NCI-H526 (cell line): ENCODE measurements around the gene AMOTL2.

Experiments used
- DNase-seq, 2 experiments: peaks; one replicate each; lab custom pipeline; 2025; lab: John Stamatoyannopoulos, UW

AMOTL2 gene

DNA sequence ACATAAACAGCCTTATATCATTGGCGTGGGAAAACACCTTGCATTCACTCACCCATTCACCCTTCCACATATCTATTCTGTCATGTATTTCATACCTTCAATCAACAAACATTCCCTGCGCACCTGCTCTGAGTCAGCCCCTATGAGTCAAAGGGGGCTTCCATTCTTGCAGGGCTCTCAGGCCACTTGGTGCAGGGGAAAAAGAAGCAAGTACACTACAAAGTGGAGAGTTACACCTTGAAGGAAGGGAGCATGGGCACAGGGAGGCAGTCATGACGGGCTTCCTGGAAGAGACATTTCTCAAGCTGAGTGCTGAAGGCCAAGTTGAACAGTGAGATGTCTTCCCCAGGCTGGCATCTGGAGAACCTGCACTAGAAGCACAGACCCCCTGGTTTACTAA, 4.6 kb upstream of the AMOTL2 start:
- DNase-seq: no peak

DNA sequence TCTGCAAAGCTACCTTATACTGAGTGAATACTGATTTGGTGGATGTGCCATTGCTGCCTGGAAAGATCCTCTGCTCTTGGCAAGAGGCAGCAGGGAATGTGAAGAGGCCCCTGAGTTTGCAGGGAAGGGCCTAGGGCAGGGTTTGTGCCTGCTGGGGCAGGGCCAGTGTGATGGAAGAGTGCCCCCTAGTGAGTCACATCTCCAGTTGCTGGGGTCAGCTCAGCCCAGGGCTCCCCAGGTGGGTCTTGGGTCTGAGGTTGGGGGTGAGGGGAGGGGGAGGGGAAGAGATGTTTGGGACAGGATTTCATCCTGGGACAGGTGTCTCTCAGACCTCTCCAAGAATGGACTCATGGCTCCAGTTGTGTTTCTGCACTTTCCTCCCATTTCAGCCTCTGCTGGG, 4.1 kb upstream of the AMOTL2 start:
- DNase-seq: peak in 1 of 2 experiments; percentile 68

DNA sequence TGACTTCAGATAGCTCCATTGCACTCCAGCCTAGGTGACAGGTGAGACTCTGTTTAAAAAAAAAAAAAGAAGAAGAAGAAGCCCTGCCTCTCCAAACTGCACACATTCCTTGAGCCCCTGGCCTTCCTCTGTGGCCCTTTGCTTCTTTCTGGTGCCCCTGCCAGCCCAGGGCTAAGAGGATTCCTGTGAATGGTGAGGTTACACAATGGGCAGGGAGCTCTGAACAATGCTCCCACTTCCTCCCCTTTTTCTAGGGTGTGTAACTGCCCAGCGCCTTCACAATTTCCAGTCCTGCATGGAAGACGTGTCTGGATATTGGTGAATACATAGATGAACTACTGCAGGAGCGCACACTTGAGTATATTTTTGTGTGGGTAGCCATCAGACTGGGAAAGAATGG, 3.6 kb upstream of the AMOTL2 start:
- DNase-seq: no peak

DNA sequence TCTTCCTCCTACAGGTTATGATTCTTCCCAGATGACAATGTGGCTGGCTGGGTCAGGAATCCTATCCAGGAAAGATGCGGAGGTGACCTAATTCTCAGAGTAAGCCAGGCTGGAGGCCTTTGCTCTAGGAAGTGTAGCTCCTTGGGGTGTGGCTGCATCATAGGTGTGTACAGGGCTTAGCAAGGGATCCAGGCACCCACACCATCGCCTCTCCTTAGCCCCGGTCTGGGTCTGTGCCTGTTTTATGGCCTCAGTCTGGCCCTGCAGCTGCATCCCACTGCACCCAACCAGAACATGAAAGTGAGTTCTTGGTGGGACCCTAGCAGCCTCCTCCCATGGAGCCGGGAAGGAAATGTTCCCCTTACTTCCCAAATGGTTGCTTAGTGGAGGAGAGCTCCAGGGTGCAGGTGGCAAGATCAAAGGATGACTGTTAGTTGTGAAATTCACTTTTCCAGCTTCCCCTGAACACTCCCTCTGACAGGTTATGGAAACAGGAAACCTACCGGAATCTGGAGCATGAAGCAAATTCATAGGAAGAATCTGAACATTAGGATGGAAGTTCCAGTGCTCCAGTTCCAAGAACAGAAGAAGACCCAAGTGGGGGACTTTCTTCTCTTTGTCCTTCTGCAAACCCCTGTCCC, 2.7 kb upstream of the AMOTL2 start:
- DNase-seq: no peak

DNA sequence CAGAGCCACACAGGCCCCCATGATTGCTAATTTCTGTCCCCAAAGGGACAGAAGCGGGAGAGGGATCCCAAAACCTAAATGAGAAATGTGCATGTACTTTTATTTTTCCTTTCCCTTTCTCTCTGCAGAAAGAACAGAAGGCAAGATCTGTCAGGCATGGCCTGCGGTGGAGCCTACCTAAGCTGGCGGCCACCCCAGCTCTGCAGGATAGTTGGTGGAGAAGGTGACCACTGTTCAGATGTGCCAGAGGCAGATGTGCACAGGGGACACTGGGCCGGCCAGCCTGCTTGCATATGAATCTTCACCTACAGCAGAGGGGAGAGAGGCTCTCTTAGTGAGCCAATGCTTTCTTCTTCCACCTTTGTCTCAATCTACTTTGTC, 2.1 kb upstream of the AMOTL2 start:
- no peak for DNase-seq

DNA sequence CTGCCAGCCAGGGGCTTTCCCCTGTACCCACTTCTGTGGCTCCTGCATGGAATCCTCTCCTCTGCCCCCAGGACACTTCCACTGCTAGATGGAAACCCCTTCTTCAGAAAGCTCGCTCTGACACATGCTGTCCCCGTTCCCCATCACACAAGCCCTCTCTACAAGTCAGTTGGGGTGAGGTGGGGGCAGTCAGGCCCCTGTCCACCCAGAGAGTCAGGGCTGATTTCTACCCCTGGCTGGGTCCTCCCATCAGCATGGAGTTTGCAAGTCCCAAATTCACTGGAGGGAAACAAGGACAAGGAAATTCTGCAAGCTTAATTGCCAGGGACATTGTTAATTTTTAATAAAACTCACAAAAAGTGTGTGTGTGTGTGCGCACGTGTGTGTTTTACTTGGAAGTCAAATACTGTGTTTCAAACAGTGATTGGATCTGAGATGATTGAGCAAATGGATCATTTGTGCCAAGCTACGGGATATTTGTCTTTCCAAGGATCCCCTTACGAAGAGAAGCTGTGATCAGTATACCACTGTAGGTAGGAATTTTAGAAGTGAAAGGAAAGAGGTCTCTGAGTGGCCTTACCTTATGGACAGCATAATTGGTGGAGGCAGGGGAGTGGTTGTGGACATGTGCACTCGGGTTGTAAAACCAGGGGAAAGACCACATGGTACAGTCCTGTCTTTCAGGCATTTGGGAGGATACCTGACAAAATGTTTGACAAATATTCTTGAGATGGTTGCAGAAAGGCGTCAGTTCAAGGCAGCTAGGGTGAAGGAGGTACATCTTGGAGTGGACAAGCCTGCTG, 1.5 kb upstream of the AMOTL2 start:
- no peak for DNase-seq

DNA sequence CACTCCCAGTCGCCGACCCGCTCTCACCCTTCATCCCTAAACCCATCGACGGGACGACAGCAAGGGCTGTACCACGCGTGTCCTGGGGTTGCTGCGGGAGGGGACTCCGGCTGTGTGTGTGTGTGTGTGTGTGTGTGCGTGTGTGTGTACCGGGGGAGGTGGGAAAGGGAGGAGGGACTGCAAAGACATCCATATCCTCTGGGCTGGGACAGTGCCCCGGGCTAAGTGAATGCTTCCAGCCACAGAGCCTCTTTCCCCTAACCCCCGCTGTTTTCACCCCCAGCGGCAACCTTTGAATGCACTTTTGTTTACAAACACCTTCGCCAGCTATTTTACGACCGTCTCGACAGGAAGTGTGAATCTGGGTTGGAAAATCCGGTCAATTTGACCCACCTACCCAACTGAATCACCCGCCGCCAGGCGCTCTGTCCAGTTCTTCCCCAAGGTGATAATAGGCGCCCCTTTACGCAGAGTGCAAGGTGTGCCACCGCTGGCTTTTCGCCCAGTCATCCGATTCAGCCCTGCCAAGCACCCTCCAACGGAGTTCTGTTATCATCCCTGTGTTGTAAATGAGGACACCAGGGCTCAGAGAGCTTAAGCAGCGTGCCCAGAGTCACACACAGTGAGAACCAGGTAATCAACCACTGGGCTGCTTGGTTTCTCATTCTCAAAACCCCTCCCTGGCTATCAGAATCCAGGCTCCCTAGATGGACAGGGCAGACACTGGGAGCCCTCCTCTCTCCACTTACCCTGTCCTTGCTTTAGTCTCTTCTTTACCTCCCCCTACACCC, 739 bp upstream of the AMOTL2 start:
- DNase-seq: peak in 1 of 2 experiments; percentile 40

DNA sequence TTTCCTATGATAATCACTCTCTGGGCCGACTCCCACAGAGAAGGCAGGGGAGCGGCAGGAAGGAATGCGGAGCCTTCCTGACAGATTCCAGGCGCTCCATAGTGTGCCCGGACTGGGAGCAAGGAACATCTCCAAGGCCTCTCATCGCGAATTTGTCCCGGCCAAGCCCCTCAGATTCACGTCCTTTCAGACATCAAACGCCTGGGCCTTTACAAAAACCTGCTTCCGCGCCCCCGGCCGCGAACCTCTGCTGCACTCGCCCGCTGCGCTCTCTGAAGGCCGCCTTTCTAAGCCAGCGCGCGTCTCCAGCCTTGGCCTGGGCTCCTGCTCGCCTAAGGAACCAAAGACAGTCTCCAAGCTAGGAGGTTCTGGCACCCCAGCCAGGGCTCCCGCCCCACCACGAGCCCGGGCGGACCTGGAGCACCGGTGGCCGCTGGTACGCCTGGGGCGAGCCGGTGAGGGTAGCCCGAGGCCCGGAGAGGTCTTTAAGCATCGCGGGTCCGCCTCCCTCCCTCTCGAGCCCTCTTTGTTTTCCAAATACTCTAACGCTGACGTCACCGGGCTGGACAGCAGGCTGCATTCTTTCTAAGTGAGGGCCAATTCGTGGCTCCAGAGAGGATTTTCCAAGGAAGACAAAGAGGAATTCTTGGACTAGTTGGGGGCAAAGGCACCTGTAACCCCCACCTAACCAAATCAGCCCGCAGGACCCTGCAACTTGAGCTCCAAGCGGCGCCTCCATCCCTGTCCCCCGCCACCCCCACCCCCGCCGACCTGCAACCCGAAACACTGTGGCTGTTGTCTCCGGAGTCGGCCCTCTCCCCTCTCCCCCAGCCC, 759 bp downstream of the AMOTL2 start:
- peak; percentile 19 to 78 for DNase-seq

DNA sequence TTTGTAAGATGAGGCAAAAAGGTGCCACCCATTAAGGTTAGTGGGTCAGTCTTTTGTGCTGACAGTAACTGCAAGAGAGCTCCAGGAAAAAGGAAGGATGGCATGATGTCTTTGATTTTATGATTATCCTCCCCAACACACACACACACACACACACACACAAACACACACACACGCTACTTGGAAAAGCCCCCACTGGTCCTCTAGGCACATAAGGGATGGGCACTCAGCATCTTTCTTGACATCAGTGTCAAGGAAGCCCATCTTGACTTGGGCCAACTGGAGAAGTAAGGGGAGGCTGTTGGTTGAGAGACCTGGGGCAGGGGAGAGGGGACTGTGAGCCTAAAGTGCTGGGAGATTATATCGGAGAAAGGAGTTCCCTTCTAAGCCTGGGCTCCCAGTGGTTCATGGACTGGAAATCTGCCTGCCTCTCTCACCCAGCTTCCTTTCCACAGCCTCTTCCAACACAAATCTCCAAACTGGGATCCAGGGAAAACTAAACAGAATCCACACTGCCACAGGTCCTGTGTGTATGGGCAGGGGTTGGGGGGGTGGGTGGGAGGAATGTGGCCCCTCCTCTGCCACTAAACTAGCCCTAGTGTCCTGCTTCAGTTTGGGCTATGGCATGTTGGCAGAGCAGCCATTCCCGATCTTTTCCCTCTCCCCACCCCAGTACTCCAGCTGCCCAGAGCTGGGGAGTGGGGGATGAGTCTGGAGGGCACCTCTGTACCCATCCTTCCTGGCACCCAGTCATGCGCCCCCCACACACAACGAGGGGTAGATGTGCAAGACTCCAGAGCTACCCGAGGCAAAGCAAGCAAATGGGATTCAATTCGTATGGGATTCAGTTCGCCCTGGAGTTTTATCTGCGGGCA, 1.6 kb downstream of the AMOTL2 start:
- DNase-seq: no peak

DNA sequence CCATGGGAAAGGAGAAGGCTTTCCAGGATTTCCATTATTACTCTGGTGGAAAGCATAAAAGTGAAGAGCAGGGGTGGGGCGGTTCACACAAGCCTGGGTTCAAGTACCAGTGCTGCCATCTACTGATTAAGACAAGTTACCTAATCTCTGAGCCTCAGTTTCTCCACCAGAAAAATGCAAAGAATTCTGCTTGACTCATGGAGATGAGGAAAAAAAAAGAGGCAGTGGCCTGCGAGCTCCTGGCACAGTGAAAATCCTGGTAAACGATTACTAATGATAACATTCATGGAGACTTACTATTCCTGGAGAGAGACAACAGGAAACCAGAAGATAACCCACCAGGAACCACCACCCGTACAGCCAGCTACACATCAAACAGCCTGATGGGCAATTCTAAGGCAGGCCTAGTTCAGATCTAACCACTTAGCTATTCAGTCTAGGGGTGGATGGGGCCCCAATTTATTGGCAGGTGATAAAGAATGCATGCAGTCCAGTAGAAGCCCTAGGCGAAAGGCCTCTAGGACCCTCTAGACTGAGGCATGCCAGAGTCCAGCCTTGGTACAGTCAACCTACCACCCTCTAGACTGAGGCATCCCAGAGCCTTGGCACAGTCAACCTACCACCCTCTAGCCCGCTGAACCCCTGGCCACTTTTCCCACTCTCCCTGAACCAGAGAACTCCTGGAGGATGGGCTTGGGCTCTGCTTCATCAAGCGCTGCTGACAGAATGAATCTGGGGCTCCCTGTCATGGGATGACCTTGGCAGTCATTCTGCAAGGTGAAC, 2.5 kb downstream of the AMOTL2 start:
- DNase-seq: no peak

DNA sequence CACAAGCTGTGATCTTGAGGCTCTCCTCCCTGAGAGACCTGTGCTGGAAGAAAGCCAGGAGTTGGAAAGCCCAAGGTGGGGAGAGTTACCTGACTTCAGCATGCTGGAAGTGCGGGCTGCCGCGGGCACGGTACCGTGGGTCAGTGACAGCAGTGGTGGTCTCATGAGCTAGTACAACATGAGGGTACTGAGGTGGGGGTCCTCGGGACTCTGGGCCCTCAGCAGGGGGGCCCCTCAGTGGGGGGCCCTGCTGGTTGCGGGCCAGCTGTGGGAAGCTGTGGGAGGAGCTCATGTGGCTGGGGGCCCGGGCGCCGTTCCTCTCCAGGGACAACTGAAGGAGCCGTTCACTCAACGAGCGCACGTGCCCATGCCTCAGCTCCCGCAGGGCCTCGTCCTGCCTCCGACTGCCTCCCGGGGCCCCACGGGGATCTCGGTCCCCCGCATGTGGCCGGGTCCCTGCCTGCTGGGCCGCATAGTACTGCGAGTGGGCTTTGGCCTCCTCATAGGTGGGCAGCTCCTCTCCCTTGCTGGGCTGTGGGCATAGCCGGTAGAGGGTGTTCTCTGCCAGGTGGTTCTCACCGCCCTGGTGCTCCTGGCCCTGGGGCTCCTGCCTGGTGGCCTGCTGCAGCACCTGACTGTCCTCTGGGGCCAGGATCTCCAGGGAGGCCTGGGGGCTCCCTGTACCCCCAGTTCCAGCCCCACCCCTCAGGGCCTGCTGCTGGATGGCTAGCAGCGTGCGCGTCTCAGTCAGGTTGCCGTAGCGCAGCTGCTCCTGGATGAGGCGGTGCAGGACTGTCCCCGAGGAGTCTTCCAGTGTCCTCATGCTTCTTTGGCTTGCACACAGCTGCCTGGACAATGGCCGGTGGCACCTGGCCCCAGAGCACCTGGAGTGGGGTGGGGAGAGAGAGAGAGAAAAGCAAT, 3.4 kb downstream of the AMOTL2 start:
- DNase-seq: no peak

DNA sequence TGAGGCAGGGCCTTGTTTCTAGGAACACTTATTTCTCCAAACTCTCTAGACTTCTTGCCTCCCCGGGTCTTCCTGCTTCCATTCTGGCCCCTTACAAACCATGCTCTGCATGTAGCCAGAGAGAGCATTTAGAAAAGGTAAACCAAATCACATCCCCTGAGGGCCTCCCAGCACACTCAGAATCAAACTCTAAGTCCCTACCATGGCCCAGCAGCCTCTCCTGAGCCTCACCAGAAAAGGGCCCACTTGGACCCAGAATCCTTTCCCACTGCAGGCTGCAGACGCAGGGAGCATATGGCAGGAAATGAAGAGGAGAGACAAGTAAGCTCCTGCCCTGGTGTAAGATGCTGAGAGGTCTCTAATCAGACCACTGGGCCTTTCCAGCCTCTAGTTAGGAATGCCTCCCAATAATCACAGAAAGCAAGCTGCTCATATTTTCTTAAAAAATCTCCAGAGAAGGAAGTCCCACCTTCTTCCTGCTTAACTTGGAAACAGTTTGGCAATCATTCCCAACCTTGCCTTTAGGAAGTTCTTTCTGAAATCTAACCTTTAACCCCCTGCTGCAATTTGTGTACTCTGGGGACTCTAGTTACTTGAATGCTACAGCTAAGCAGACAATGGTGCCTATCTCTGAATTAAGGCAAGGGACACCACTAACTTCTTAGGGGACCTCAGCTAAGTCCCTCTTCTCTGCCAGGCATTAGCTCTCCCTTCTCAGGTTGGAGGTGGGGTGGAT, 4.2 kb downstream of the AMOTL2 start:
- no peak for DNase-seq

DNA sequence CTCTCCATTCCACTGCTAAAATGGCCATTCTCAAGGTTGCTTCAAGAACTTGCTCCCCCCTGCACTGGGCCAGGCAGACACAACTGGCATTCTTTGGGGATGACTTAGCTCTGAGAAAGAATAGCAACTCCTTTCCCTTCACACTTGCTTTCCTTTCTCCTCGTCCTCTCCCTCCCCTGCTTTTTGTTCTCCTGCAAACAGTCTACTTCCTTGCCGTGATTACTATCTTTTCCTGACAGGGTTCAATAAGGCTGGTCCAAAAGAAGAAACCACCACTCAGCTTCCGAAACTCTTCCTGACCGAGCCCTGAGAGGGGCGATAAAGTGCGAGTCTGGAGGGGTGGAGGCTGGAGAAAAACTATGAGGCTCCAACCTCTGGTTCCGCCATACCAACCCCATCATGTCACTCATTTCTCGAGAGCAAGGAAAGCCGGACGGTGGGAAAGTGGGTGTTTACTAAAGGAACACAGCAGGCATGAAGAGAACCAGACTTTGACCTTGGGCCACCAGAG, 5.0 kb downstream of the AMOTL2 start:
- DNase-seq: no peak

DNA sequence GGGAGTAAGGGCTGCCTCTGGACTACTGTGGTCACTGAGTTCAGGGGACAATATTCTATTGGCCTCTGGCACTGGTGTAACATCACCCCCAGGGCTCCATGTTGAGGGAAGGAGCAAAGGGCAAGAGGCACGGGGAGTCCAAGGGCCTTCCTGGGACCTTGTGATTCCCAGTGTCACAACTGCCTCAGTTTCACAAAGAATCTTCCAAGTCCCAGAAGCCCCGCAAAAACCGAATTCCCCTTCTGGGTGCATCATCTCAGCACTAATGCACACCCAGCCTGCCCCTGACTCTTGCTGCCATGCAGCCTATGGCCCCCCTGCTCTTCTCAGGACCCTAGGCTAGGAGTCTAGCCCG, 5.5 kb downstream of the AMOTL2 start:
- DNase-seq: no peak

DNA sequence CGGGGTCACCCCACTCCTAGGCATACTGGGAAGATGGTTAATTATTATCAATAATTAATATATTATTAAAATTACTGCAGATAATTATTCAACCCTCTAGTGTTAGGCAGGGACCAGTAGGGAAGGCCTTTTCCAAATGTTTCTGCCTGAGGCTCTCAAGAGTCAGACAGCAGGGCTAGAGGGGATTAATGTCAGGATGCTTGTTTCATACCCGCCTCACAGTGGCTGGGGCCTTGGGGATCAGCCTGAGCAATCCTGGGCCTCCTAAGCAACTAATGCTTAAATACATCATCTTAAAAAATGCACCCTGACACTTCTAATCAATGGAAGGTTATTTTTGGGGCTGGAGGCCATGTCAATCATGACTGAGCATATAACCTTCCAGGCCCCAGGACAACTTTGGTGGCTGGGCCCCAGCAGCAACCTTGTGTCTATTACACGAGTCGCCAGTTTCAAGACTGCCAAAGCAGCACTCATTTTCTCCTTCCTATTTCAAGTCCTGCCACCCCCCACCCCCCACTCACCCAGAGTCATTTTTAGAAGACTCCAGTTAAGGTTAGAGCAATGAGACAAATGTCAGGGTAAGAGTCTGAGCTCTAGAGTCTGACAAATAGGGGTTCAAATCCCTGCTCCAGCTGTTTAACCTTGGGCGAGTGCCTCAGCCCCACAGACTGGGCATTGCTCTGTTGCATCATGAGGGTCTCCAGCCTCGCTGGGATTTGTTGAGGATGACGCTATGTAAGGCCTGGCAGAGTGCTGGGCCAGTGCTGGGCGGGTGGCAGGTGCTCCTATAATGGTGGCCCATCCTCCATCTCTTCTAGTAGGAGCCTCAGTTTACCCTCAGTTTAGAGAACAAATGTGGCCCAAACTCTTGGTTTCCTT, 6.1 kb downstream of the AMOTL2 start:
- DNase-seq: no peak

DNA sequence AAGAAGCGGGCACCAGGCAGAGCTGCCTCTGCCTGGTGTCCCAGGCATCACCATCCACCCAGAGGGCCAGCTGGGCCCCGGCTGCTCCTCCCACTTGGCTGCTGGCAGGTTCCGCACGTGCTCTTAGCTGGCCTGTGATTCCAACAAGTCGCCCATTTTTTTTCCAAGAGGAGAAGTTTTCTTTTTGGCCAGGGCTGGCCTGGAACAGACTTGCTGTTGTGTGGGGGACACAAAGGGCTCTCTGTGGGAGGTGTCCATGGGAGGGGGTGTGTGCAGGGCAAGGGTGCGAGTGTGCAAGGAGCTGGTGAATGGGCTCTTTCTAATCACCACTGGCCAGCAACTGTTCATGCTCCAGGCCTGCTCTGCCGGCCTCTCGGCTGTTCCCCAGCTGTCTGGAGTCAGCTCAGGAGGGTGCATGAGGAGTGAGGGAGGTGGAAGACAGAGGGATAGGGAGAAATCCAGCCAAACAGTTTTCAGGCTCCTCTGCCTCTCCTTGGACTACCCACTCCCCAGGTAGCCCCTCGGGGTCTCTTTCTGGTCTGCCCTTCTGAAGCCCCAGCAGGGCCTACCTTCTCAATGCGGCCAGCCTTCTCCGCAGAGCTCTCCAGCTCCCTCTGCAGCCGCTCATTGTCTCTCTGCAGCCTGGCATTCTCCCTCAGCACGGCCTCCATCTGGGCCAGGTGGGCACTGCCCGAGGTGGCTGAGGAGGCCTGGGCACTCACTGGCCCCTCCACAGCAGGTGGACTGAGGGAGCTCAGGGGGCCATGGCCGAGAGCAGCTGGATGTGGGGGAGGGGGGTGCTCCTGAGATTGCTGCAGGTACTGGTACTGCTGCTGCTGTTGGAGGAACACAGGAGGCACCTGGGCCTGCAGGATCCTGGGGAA, 7.1 kb downstream of the AMOTL2 start:
- peak in 1 of 2 experiments; percentile 7 for DNase-seq
